PC-3 (cell line): ENCODE results near the gene ZNF33B. TPM values are rescaled to one million over a fixed set of nuclear protein-coding genes. Genes with fewer than 3 reads are reported as not detected.

Experiments used
- ATAC-seq: fragments of 200-7000 bp; cut with Tn5 transposase; 2 replicates; pipeline ENCODE4 v1.9.1; 2020; ENCODE audit warnings: mild to moderate bottlenecking, moderate library complexity
- BruUV-seq: library from RNA; stranded (reverse); fragments of 400-500 nt; replicated peaks from 2 replicates; lab custom pipeline; 2021; lab: Mats Ljungman, UMichigan
- CTCF ChIA-PET: fragments of 300-600 bp; sonication (Branson Sonifier 250); formaldehyde crosslinking; loops from one replicate; lab custom pipeline; 2022; ENCODE audit warnings: antibody characterized with exemption; lab: Charles Lee
- POLR2A ChIA-PET: fragments of 300-600 bp; sonication (Branson Sonifier 250); formaldehyde crosslinking; loops from one replicate; lab custom pipeline; 2022; ENCODE audit warnings: antibody characterized with exemption; ENCODE audit not compliant: unreplicated experiment; lab: Charles Lee
- DNase-seq: peaks from one replicate; pipeline ENCODE4 v3.0.0-alpha.2; 2015
- H2AFZ ChIP-seq: fragments of 300-600 bp; sonication (generic); 2 replicates; pipeline ENCODE4 v1.6.0; 2016; ENCODE audit warnings: antibody characterized with exemption, low read length
- H3F3A ChIP-seq: fragments of 300-600 bp; sonication (generic); one replicate; pipeline ENCODE4 v1.6.0; 2017; ENCODE audit warnings: antibody characterized with exemption, low read length, control low read depth, mild to moderate bottlenecking; ENCODE audit not compliant: unreplicated experiment
- H3K27ac ChIP-seq: fragments of 300-600 bp; sonication (generic); 2 replicates; pipeline ENCODE4 v1.5.1; 2016; ENCODE audit warnings: mild to moderate bottlenecking, low read length
- H3K27me3 ChIP-seq: fragments of 300-600 bp; sonication (generic); 2 replicates; pipeline ENCODE4 v1.6.1; 2016; ENCODE audit warnings: low read length, mixed read lengths
- H3K36me3 ChIP-seq: fragments of 300-600 bp; sonication (generic); 2 replicates; pipeline ENCODE4 v1.6.1; 2016; ENCODE audit warnings: low read depth, mixed run types, low read length, mixed read lengths
- H3K4me1 ChIP-seq: fragments of 300-600 bp; sonication (generic); 2 replicates; pipeline ENCODE4 v1.5.1; 2016; ENCODE audit warnings: low read length; ENCODE audit not compliant: insufficient read depth
- H3K4me2 ChIP-seq: fragments of 300-600 bp; sonication (generic); 2 replicates; pipeline ENCODE4 v1.6.0; 2016; ENCODE audit warnings: low read length
- H3K4me3 ChIP-seq: fragments of 300-600 bp; sonication (generic); 2 replicates; pipeline ENCODE4 v1.5.1; 2016; ENCODE audit warnings: mild to moderate bottlenecking, low read length, mixed read lengths
- H3K79me2 ChIP-seq: fragments of 300-600 bp; sonication (generic); 2 replicates; pipeline ENCODE4 v1.6.1; 2017; ENCODE audit warnings: low read length, mixed read lengths
- H3K9ac ChIP-seq: fragments of 300-600 bp; sonication (generic); 2 replicates; pipeline ENCODE4 v1.6.0; 2016; ENCODE audit warnings: mild to moderate bottlenecking, low read length
- H3K9me2 ChIP-seq: fragments of 300-600 bp; sonication (generic); replicated peaks from 2 replicates; pipeline ENCODE4 v1.6.1; 2016; ENCODE audit warnings: mixed run types, low read length, mixed read lengths
- H3K9me3 ChIP-seq: fragments of 300-600 bp; sonication (generic); 2 replicates; pipeline ENCODE4 v1.6.1; 2016; ENCODE audit warnings: low read length, mixed read lengths
- H4K20me1 ChIP-seq: fragments of 300-600 bp; sonication (generic); 2 replicates; pipeline ENCODE4 v1.6.1; 2016; ENCODE audit warnings: low read length, mixed read lengths
- CTCF ChIP-seq: fragments of 300-600 bp; sonication (generic); conservative IDR thresholded peaks from 2 replicates; pipeline ENCODE4 v1.5.1; 2017; ENCODE audit warnings: antibody characterized with exemption, low read depth, mild to moderate bottlenecking, low read length
- EZH2 ChIP-seq: fragments of 300-600 bp; sonication (generic); IDR thresholded peaks from one replicate; pipeline ENCODE4 v1.6.1; 2017; ENCODE audit warnings: antibody characterized with exemption, mild to moderate bottlenecking, low read length; ENCODE audit not compliant: unreplicated experiment
- EZH2phosphoT487 ChIP-seq: fragments of 300-600 bp; sonication (generic); IDR thresholded peaks from 2 replicates; pipeline ENCODE4 v1.6.1; 2018; ENCODE audit warnings: mild to moderate bottlenecking, antibody characterized with exemption, low read length, borderline replicate concordance
- intact Hi-C: fragments of 100-400 bp; cut with micrococcal nuclease; formaldehyde crosslinking; loops from 2 replicates; pipeline ENCODE4 v1.9.0; 2023
- total RNA-seq: library from RNA; depleted of rRNA; stranded (reverse); fragments of >200 nt; gene quantifications from 2 replicates; pipeline ENCODE4 v1.2.3, GENCODE V29; 2014

Gene ZNF33B
- total RNA-seq, 1 experiment from 2014 or later, result 6.2 TPM

- POLR2A ChIA-PET, result no interaction called here
- no peaks in the 10 kb centered on the region for H3K9me3 ChIP-seq
Observed at GRCh38 chr10:42583828-42584227, 54.5 kb downstream of the ZNF33B start.

DNA sequence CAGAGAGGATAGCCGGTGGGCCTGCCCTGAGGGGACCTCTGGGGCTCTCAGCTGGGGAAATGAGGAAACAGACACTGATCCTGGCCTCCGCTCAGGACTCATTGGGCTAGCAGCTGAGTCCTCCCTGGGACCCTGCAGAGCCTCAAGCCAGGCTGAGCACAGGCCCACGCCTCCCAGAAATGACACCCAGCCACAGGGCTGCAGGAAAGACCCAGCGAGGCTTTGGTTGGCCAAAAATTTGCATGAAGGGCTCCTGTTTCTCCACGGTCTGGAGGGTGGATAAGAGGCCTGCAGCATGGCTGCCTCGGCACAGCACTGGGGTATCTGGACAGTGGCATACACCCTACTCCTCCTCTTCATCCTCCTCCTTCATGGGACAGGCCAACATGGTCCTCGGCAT lies 60.4 kb downstream of the ZNF33B start:
- H3K4me1 ChIP-seq, result no peaks in the 10 kb centered on the region
- no peak overlapping the region for H3K4me3 ChIP-seq
- ChIA-PET CTCF (no interaction called here), POLR2A (no interaction called here)
- no peaks in the 10 kb centered on the region for H3K9me2 ChIP-seq
- no TSS peak for BruUV-seq
- H3K27me3 ChIP-seq, result no peaks in the 10 kb centered on the region
- intact Hi-C loops, result no loop called here
- H3K79me2 ChIP-seq, result no peaks in the 10 kb centered on the region
- 0 out of 2 replicates have a peak, but pooled peaks cover 3% of the 10 kb centered on the region for H3K9me3 ChIP-seq
- H3K36me3 ChIP-seq, result no peaks in the 10 kb centered on the region
- H3K9ac ChIP-seq, result no peak overlapping the region
- H3K27ac ChIP-seq, result no peak overlapping the region
- no peaks in the 10 kb centered on the region for H4K20me1 ChIP-seq
- TF ChIP-seq EZH2phosphoT487, result no peak
- TF ChIP-seq CTCF, result no peak
- TF ChIP-seq EZH2, result no peak
- H3F3A ChIP-seq, result no peaks in the 10 kb centered on the region
- ATAC-seq (no peak), DNase-seq (no peak)
- no peak overlapping the region for H2AFZ ChIP-seq
- H3K4me2 ChIP-seq, result no peak overlapping the region

More at GRCh38 chr10:42583828-42584227, 54.5 kb downstream of the ZNF33B start:
- H3K79me2 ChIP-seq, result no peaks in the 10 kb centered on the region
- no peak overlapping the region for H2AFZ ChIP-seq
- H3F3A ChIP-seq, result no peaks in the 10 kb centered on the region
- no peak overlapping the region for H3K4me2 ChIP-seq
- no TSS peak for BruUV-seq
- intact Hi-C loops, result no loop called here
- CTCF ChIA-PET, result no interaction called here
- H3K36me3 ChIP-seq, result peaks cover 13% of the 10 kb centered on the region; the same call in 1 of the 2 replicates
- ATAC-seq (no peak), DNase-seq (no peak)
- H3K4me1 ChIP-seq, result no peaks in the 10 kb centered on the region
- no peaks in the 10 kb centered on the region for H4K20me1 ChIP-seq
- H3K9ac ChIP-seq, result no peak overlapping the region
- TF ChIP-seq EZH2 (no peak), EZH2phosphoT487 (no peak), CTCF (no peak)
- no peak overlapping the region for H3K27ac ChIP-seq
- H3K27me3 ChIP-seq, result no peaks in the 10 kb centered on the region
- H3K4me3 ChIP-seq, result no peak overlapping the region
- H3K9me2 ChIP-seq, result no peaks in the 10 kb centered on the region

- CTCF ChIA-PET, result no interaction called here
- no peak overlapping the region for H3K4me3 ChIP-seq
- no peak overlapping the region for H2AFZ ChIP-seq
- H3K9me2 ChIP-seq, result no peaks in the 10 kb centered on the region
- POLR2A ChIA-PET, result no interaction called here
- H3K27ac ChIP-seq, result no peak overlapping the region
- 0 out of 2 replicates have a peak, but pooled peaks cover 3% of the 10 kb centered on the region for H3K9me3 ChIP-seq
- H3K36me3 ChIP-seq, result no peaks in the 10 kb centered on the region
- ATAC-seq (no peak), DNase-seq (no peak)
- H3K79me2 ChIP-seq, result no peaks in the 10 kb centered on the region
- H3K4me2 ChIP-seq, result no peak overlapping the region
- no peaks in the 10 kb centered on the region for H3K4me1 ChIP-seq
- no peaks in the 10 kb centered on the region for H3F3A ChIP-seq
- TF ChIP-seq CTCF (no peak), EZH2phosphoT487 (no peak), EZH2 (no peak)
- no peaks in the 10 kb centered on the region for H4K20me1 ChIP-seq
- no TSS peak for BruUV-seq
- intact Hi-C loops, result no loop called here
- H3K27me3 ChIP-seq, result no peaks in the 10 kb centered on the region
- H3K9ac ChIP-seq, result no peak overlapping the region
Observed at GRCh38 chr10:42576338-42576737, 62.0 kb downstream of the ZNF33B start.
